Liver (tissue), 9 donors: ENCODE measurements around the gene BCL2. TPM values are rescaled to one million over a fixed set of nuclear protein-coding genes. Genes with fewer than 3 reads are reported as not detected.

ENCODE experiments used
- DNase-seq: peaks from one replicate; pipeline ENCODE4 v3.0.0-alpha.2; 2017; ENCODE audit warnings: low spot score
- H3K27ac ChIP-seq, 2 donors: one replicate each; pipeline ENCODE4 v1.7.0; 2013; ENCODE audit warnings: inconsistent platforms in 2 of 2, low read length in 2 of 2, control low read depth in 1 of 2, low read depth in 1 of 2, mild to moderate bottlenecking in 1 of 2
- H3K27me3 ChIP-seq, 4 donors: one replicate each; pipeline versions ENCODE4 v1.6.1 to v1.7.0; 2013; ENCODE audit warnings: low read length in 3 of 4, inconsistent platforms in 1 of 4, mild to moderate bottlenecking in 1 of 4, moderate library complexity in 1 of 4; ENCODE audit not compliant: control insufficient read depth in 4 of 4, insufficient read depth in 4 of 4
- H3K36me3 ChIP-seq, 4 donors: one replicate each; pipeline versions ENCODE4 v1.6.1 to v1.7.0; 2013; ENCODE audit warnings: low read length in 3 of 4, mild to moderate bottlenecking in 3 of 4, low read depth in 1 of 4, moderate library complexity in 1 of 4; ENCODE audit not compliant: control insufficient read depth in 4 of 4, insufficient read depth in 3 of 4
- H3K4me1 ChIP-seq, 4 donors: one replicate each; pipeline versions ENCODE4 v1.6.1 to v1.7.0; 2013; ENCODE audit warnings: low read length in 3 of 4, mild to moderate bottlenecking in 3 of 4, moderate library complexity in 1 of 4; ENCODE audit not compliant: control insufficient read depth in 4 of 4, insufficient read depth in 4 of 4
- H3K4me3 ChIP-seq, 3 donors: one replicate each; pipeline versions ENCODE4 v1.6.1 to v1.7.0; 2013; ENCODE audit warnings: low read length in 3 of 3, control low read depth in 1 of 3, low read depth in 1 of 3, mild to moderate bottlenecking in 1 of 3
- H3K9ac ChIP-seq, 2 donors: one replicate each; pipeline ENCODE4 v1.7.0; 2013; ENCODE audit warnings: low read length in 2 of 2, mild to moderate bottlenecking in 2 of 2, moderate library complexity in 2 of 2, control low read depth in 1 of 2, low read depth in 1 of 2
- H3K9me3 ChIP-seq, 4 donors: one replicate each; pipeline versions ENCODE4 v1.6.1 to v1.7.0; 2013; ENCODE audit warnings: low read length in 3 of 4; ENCODE audit not compliant: control insufficient read depth in 4 of 4
- EGR1 ChIP-seq, 2 donors: IDR thresholded peaks; 2 replicates each; pipeline ENCODE4 v1.6.1; 2016 to 2018; ENCODE audit warnings: antibody characterized with exemption in 2 of 2, low read depth in 2 of 2
- FOXA1 ChIP-seq: IDR thresholded peaks from 2 replicates; pipeline ENCODE4 v1.6.1; 2016; ENCODE audit warnings: antibody characterized with exemption
- FOXA2 ChIP-seq: IDR thresholded peaks from 2 replicates; pipeline ENCODE4 v1.6.1; 2016; ENCODE audit warnings: antibody characterized with exemption
- GABPA ChIP-seq, 2 donors: IDR thresholded peaks in 1 of 2; conservative IDR thresholded peaks in 1 of 2; 2 replicates each; pipeline ENCODE4 v1.6.1; 2016; ENCODE audit warnings: antibody characterized with exemption in 2 of 2, mild to moderate bottlenecking in 1 of 2, moderate library complexity in 1 of 2
- HNF4A ChIP-seq, 2 donors: conservative IDR thresholded peaks; 2 replicates each; pipeline ENCODE4 v1.6.1; 2016; ENCODE audit warnings: antibody characterized with exemption in 2 of 2, mild to moderate bottlenecking in 2 of 2
- JUND ChIP-seq, 2 donors: IDR thresholded peaks; 2 replicates each; pipeline ENCODE4 v1.6.1; 2016; ENCODE audit warnings: antibody characterized with exemption in 2 of 2
- NR2F2 ChIP-seq: IDR thresholded peaks from 2 replicates; pipeline ENCODE4 v1.6.1; 2016; ENCODE audit warnings: antibody characterized with exemption
- RAD21 ChIP-seq, 2 donors: IDR thresholded peaks; 2 replicates each; pipeline ENCODE4 v1.6.1; 2016; ENCODE audit warnings: antibody characterized with exemption in 2 of 2, mild to moderate bottlenecking in 2 of 2
- RXRA ChIP-seq, 2 donors: IDR thresholded peaks; 2 replicates each; pipeline ENCODE4 v1.6.1; 2017 to 2018; ENCODE audit warnings: antibody characterized with exemption in 2 of 2, mild to moderate bottlenecking in 1 of 2
- SP1 ChIP-seq: IDR thresholded peaks from 2 replicates; pipeline ENCODE4 v1.6.1; 2018; ENCODE audit warnings: antibody characterized with exemption, mild to moderate bottlenecking
- TAF1 ChIP-seq: conservative IDR thresholded peaks from 2 replicates; pipeline ENCODE4 v1.6.1; 2016; ENCODE audit warnings: antibody characterized with exemption, mild to moderate bottlenecking
- YY1 ChIP-seq: IDR thresholded peaks from 2 replicates; pipeline ENCODE4 v1.6.1; 2016; ENCODE audit warnings: antibody characterized with exemption, mild to moderate bottlenecking
- WGBS: extraction: QIAGEN DNeasy Blood & Tissue Kit; methylation state at CpG from one replicate; pipeline ENCODE4 v1.1.7; 2013; 5-methylcytosine and 5-hydroxymethylcytosine counted together
- polyA plus RNA-seq, 2 donors: library from polyadenylated mRNA; stranded (reverse) in 1 of 2; unstranded in 1 of 2; fragments of 200-250 nt in 1 of 2; fragments of >200 nt in 1 of 2; fragmentation: Nextera tagmentation in 1 of 2; extraction: Ambion mirVana in 1 of 2; gene quantifications; one replicate each; pipeline versions ENCODE4 v1.2.1 to v1.2.3, GENCODE V29; 2013 to 2015
- total RNA-seq, 2 donors: library from RNA; depleted of rRNA; stranded (reverse); fragments of >200 nt; gene quantifications; one replicate each; pipeline ENCODE4 v1.2.3, GENCODE V29; 2014
- TF ChIP-seq, protein P1 (sequence below): fragments of 150-350 bp; IDR thresholded peaks from 2 replicates; pipeline ENCODE4 v1.5.1; 2017; ENCODE audit warnings: improper control_type of control experiment, low read depth, low read length; ENCODE audit not compliant: missing input control
- TF ChIP-seq, protein P2 (sequence below): IDR thresholded peaks from 2 replicates; pipeline ENCODE4 v1.6.1; 2016; ENCODE audit warnings: antibody characterized with exemption
- TF ChIP-seq, protein P3 (sequence below): IDR thresholded peaks from 2 replicates; pipeline ENCODE4 v1.6.1; 2016; ENCODE audit warnings: antibody characterized with exemption
- TF ChIP-seq, protein P4 (sequence below): IDR thresholded peaks from 2 replicates; pipeline ENCODE4 v1.6.1; 2016; ENCODE audit warnings: antibody characterized with exemption
- donor health status: healthy.
- donor health status: healthy.
- donor health status: healthy.
- donor health status: healthy.
- donor health status: healthy.

Gene BCL2
- total and polyA plus RNA-seq, 4 donors, result 0.40 to 3.9 (median 1.4) TPM

- no peaks in the 10 kb centered on the region for H3K27me3 ChIP-seq
- H3K4me3 ChIP-seq, result no peak overlapping the region
- 78% methylated on average over 10 of the region's 10 CpGs for WGBS
- no peak overlapping the region for H3K27ac ChIP-seq
- no peaks in the 10 kb centered on the region for H3K9me3 ChIP-seq
- H3K36me3 ChIP-seq, result no peaks in the 10 kb centered on the region
- no peak for DNase-seq
- H3K4me1 ChIP-seq, result peaks cover 0 to 14% (median 2%) of the 10 kb centered on the region in 4 donors
- TF ChIP-seq, protein P1, sequence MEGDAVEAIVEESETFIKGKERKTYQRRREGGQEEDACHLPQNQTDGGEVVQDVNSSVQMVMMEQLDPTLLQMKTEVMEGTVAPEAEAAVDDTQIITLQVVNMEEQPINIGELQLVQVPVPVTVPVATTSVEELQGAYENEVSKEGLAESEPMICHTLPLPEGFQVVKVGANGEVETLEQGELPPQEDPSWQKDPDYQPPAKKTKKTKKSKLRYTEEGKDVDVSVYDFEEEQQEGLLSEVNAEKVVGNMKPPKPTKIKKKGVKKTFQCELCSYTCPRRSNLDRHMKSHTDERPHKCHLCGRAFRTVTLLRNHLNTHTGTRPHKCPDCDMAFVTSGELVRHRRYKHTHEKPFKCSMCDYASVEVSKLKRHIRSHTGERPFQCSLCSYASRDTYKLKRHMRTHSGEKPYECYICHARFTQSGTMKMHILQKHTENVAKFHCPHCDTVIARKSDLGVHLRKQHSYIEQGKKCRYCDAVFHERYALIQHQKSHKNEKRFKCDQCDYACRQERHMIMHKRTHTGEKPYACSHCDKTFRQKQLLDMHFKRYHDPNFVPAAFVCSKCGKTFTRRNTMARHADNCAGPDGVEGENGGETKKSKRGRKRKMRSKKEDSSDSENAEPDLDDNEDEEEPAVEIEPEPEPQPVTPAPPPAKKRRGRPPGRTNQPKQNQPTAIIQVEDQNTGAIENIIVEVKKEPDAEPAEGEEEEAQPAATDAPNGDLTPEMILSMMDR, result no peak
- no peak overlapping the region for H3K9ac ChIP-seq
Measured at GRCh38 chr18:63141778-63142176, 177.8 kb downstream of the BCL2 start.

GRCh38 chr18:63140997-63141777, 178.4 kb downstream of the BCL2 start:
- no peaks in the 10 kb centered on the region for H3K36me3 ChIP-seq
- DNase-seq, result no peak
- TF ChIP-seq JUND (IDR thresholded peaks at IDR 0.05), result no peak
- no peak overlapping the region for H3K4me3 ChIP-seq
- 96% methylated on average over 13 of the region's 13 CpGs for WGBS
- H3K27me3 ChIP-seq, result no peaks in the 10 kb centered on the region
- no peak overlapping the region for H3K9ac ChIP-seq
- H3K9me3 ChIP-seq, result no peaks in the 10 kb centered on the region
- H3K4me1 ChIP-seq, result peaks cover 0 to 14% (median 2%) of the 10 kb centered on the region in 4 donors
- no peak overlapping the region for H3K27ac ChIP-seq

GRCh38 chr18:63140038-63140450, 179.5 kb downstream of the BCL2 start:
- TF ChIP-seq RXRA (IDR thresholded peaks at IDR 0.05) (no peak), GABPA (IDR thresholded peaks at IDR 0.05 in 1 of 2, conservative IDR thresholded peaks at IDR 0.05 in 1 of 2) (no peak), HNF4A (conservative IDR thresholded peaks at IDR 0.05) (no peak), EGR1 (IDR thresholded peaks at IDR 0.05; ENCODE audit: low read depth in 2 of 2) (no peak), TAF1 (no peak), FOXA1 (no peak), JUND (IDR thresholded peaks at IDR 0.05) (no peak), SP1 (no peak), NR2F2 (no peak), YY1 (no peak), FOXA2 (no peak), RAD21 (IDR thresholded peaks at IDR 0.05) (no peak)
- TF ChIP-seq, protein P2, sequence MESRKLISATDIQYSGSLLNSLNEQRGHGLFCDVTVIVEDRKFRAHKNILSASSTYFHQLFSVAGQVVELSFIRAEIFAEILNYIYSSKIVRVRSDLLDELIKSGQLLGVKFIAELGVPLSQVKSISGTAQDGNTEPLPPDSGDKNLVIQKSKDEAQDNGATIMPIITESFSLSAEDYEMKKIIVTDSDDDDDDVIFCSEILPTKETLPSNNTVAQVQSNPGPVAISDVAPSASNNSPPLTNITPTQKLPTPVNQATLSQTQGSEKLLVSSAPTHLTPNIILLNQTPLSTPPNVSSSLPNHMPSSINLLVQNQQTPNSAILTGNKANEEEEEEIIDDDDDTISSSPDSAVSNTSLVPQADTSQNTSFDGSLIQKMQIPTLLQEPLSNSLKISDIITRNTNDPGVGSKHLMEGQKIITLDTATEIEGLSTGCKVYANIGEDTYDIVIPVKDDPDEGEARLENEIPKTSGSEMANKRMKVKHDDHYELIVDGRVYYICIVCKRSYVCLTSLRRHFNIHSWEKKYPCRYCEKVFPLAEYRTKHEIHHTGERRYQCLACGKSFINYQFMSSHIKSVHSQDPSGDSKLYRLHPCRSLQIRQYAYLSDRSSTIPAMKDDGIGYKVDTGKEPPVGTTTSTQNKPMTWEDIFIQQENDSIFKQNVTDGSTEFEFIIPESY, result no peak
- TF ChIP-seq, protein P1, result no peak
- TF ChIP-seq, protein P3, sequence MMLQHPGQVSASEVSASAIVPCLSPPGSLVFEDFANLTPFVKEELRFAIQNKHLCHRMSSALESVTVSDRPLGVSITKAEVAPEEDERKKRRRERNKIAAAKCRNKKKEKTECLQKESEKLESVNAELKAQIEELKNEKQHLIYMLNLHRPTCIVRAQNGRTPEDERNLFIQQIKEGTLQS, result no peak
- TF ChIP-seq, protein P4, sequence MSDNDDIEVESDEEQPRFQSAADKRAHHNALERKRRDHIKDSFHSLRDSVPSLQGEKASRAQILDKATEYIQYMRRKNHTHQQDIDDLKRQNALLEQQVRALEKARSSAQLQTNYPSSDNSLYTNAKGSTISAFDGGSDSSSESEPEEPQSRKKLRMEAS, result no peak
- Histone ChIP-seq H3K27ac (no peak overlapping the region), H3K27me3 (no peaks in the 10 kb centered on the region), H3K9me3 (no peaks in the 10 kb centered on the region), H3K9ac (no peak overlapping the region), H3K36me3 (no peaks in the 10 kb centered on the region), H3K4me3 (no peak overlapping the region), H3K4me1 (peaks cover 0 to 14% (median 2%) of the 10 kb centered on the region in 4 donors)
- DNase-seq, result no peak
- WGBS, result 93% methylated on average over 3 of the region's 3 CpGs
